Skeletal muscle tissue (tissue), 4 donors: ENCODE measurements around the gene FZD10. TPM values are rescaled to one million over a fixed set of nuclear protein-coding genes. Genes with fewer than 3 reads are reported as not detected.

Source experiments
- H3K27ac ChIP-seq: one replicate; pipeline ENCODE4 v1.7.0; 2013; ENCODE audit warnings: mild to moderate bottlenecking, low read depth, low read length, inconsistent platforms
- H3K27me3 ChIP-seq, 3 donors: one replicate each; pipeline ENCODE4 v1.7.0; 2013; ENCODE audit warnings: low read length in 3 of 3; ENCODE audit not compliant: control insufficient read depth in 3 of 3, insufficient read depth in 3 of 3
- H3K36me3 ChIP-seq, 3 donors: one replicate each; pipeline ENCODE4 v1.7.0; 2013; ENCODE audit warnings: low read length in 3 of 3; ENCODE audit not compliant: control insufficient read depth in 3 of 3, insufficient read depth in 3 of 3
- H3K4me1 ChIP-seq, 3 donors: one replicate each; pipeline ENCODE4 v1.7.0; 2013; ENCODE audit warnings: low read length in 3 of 3, mild to moderate bottlenecking in 3 of 3; ENCODE audit not compliant: control insufficient read depth in 3 of 3, insufficient read depth in 3 of 3
- H3K4me3 ChIP-seq, 3 donors: one replicate each; pipeline ENCODE4 v1.7.0; 2013; ENCODE audit warnings: low read length in 3 of 3
- H3K9ac ChIP-seq, 3 donors: one replicate each; pipeline ENCODE4 v1.7.0; 2013; ENCODE audit warnings: low read length in 3 of 3, mild to moderate bottlenecking in 3 of 3, moderate library complexity in 2 of 3, low read depth in 1 of 3
- H3K9me3 ChIP-seq, 3 donors: one replicate each; pipeline ENCODE4 v1.7.0; 2013; ENCODE audit warnings: low read length in 3 of 3; ENCODE audit not compliant: control insufficient read depth in 3 of 3
- total RNA-seq: library from RNA; depleted of rRNA; stranded (reverse); fragments of >200 nt; gene quantifications from one replicate; pipeline ENCODE4 v1.2.3, GENCODE V29; 2014
- donor health status: Osteomylitis.

The FZD10 gene
- total RNA-seq, 1 donor from 2014 or later: 5.7 TPM

DNA sequence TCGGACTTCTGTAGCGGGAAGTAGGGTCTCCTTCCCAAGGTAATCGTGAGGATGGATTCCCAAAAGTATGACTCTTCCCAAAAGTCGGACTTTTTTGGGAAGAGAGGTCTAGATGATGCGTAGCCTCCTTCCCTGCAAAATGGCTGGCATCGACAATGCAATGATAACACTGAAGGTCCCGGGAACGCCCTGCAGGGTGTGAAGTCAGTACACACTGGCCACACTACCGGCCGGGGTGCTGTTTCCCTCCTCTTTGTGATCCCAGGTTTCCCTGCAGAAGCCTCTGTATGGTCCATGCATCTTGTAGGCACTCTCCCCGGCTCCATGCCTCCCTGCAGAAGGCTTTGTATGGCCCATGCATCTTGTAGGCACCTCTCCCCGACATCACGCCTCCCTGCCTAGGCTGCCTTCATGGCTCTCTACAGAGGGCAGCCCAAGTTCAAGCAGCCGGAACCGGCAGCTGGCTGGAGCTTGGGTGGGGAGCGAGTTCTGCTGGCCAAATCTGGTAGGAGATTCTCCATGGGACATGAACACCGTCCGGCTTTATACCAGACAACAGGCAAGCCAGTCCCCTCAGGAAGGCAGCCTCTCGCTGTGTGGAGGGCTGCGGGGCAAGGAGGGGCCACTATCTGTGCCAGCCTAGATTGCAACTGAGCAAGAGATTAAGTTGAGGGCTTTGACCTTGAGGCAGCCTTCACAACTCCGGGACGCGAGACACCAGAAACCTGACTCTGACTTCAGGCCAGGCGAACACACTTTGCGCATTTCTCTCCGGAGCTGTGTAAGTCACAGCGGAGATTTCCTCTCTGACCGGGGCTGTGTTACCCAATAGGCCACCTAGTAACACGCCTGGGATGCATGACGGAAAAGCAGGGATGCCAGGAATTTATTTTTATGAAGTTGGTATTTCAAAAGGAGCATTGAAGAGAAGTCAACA is 23.5 kb downstream of the FZD10 start:
- no peak overlapping the region for H3K27ac ChIP-seq
- peaks cover 0 to 3% (median 0%) of the 10 kb centered on the region in 3 donors for H3K9me3 ChIP-seq
- H3K9ac ChIP-seq: no peak overlapping the region
- H3K36me3 ChIP-seq: no peaks in the 10 kb centered on the region
- H3K27me3 ChIP-seq: peaks cover 0 to 8% (median 5%) of the 10 kb centered on the region in 3 donors
- no peak overlapping the region for H3K4me3 ChIP-seq
- peaks cover 0 to 2% (median 0%) of the 10 kb centered on the region in 3 donors for H3K4me1 ChIP-seq

DNA sequence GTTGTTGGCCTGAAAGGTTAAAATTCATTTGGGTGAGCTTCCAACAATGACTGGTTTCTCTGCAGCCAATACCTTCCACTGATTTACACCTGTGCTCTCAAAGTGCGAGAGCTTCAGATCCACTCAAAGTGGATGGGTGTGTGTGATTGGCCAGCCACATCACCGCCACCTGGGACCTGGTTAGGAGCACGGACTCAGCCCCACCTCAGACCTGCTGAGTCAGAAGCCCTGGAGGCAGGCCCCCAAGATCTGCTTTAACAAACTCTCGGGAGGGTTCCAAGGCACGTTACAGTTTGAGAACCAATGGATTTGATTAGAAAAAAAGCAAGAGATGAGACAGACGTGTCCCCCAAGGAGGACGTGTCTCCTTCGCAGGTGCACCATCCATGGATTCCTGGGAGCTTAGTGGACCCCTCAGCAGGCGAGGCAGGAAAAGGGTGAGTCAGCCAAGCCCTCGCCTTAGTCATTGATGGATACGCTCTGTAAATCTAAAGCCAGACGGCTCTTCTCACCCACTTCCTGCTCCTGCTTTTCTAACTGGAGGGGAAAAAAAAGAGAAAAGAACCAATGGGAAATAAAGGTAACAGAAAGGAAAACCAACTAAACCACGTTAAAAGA is 24.5 kb downstream of the FZD10 start:
- Histone ChIP-seq H3K4me3 (no peak overlapping the region), H3K27me3 (peaks cover 0 to 8% (median 5%) of the 10 kb centered on the region in 3 donors), H3K4me1 (peaks cover 0 to 2% (median 0%) of the 10 kb centered on the region in 3 donors), H3K9ac (no peak overlapping the region), H3K9me3 (peaks cover 0 to under 1% (median 0%) of the 10 kb centered on the region in 3 donors), H3K36me3 (no peaks in the 10 kb centered on the region), H3K27ac (no peak overlapping the region)

DNA sequence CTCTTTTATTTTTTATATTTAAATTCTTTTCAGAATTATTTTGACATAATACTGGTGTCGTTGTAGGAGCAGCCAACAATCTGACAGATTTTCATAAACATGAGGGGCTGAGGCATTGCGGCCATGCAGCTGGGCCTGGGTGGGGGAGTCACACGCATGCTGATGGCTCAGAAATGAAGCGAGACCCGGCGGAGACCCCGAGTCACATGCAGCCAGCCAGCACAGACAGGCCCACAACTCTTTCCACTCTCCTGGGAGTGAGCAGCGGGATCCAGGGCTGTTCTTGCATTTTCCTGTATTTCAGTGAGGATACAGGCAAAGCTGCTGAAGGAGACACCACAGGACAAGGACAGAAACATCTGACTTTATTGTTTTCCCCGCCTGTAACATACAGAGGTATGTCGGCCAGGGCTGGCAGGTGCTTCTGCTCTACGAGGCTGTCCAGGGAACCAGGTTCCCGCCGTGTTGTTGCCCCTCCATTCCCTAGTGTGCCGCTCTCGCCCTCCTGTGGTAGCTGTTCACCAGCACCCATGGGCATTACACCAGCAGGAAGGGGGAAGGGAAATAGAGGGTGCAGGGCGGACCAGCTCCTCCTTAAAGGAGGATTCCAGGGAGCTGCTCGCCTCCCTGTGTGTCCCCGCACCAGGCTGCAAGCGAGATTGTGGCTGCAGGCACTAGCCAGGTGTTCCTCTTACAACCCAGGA is 30.5 kb downstream of the FZD10 start:
- peaks cover 0 to 9% (median 5%) of the 10 kb centered on the region in 3 donors for H3K27me3 ChIP-seq
- H3K9me3 ChIP-seq: no peaks in the 10 kb centered on the region
- H3K4me3 ChIP-seq: no peak overlapping the region
- no peaks in the 10 kb centered on the region for H3K36me3 ChIP-seq
- no peak overlapping the region for H3K9ac ChIP-seq
- no peaks in the 10 kb centered on the region for H3K4me1 ChIP-seq
- no peak overlapping the region for H3K27ac ChIP-seq

DNA sequence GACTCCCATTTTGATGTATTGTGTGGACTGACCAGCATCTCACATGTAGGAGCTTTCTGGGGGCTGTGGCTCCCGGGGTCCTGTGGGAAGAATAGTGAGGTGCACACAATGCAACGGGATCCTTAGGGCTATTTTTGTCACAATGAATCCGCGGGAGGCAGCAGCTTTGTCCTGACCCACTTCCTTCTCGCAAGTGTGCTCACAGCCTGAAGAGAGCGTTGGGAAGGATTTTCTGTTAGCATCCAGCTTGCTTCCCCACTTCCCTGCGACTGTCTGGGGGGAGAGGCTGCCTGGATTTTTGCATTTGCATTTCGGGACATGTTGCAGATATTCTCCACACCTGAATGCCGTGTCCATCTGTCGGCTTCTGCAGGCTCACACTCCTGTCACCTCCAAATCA is 31.9 kb downstream of the FZD10 start:
- Histone ChIP-seq H3K27ac (no peak overlapping the region), H3K27me3 (peaks cover 0 to 14% (median 5%) of the 10 kb centered on the region in 3 donors), H3K9me3 (no peaks in the 10 kb centered on the region), H3K4me3 (no peak overlapping the region), H3K9ac (no peak overlapping the region), H3K36me3 (no peaks in the 10 kb centered on the region), H3K4me1 (no peaks in the 10 kb centered on the region)

DNA sequence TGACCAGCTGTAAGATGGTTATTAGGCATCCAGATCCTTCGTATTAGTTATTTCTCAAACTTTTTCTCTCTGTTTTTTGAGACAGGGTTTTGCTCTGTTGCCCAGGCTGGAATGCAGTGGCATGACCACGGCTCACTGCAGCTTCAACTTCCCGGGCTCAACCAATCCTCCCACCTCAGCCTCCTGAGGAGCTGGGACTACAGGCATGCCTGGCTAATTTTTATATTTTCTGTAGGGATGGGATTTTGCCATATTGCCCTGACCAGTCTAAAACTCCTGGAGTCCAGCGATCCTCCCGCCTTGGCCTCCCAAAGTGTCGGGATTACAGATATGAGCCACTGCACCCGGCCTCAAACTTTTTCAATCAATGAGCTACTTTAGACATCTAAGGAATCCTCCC is 33.1 kb downstream of the FZD10 start:
- H3K4me3 ChIP-seq: no peak overlapping the region
- peaks cover 0 to 17% (median 5%) of the 10 kb centered on the region in 3 donors for H3K27me3 ChIP-seq
- H3K4me1 ChIP-seq: no peaks in the 10 kb centered on the region
- no peak overlapping the region for H3K27ac ChIP-seq
- H3K9ac ChIP-seq: no peak overlapping the region
- no peaks in the 10 kb centered on the region for H3K36me3 ChIP-seq
- H3K9me3 ChIP-seq: peaks cover 0 to 4% (median 0%) of the 10 kb centered on the region in 3 donors

DNA sequence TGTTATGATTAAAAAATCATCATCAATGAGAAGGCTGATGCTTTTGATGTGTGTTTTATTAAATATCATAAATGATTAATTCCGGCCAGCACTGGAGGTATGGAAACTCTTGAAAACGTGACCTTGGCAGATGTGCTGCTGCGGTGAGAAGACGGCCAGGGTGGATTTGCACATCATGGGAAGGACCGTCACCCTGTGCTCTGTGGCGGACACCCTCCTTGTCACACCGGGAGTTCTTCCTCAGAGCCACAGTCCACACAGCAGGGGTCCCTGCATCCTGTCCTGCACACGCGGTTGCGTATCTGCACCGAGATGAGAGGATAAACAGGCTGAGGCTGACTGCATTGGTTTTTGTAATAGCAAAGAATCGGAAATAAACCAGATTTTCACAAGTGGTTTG is 33.5 kb downstream of the FZD10 start:
- no peak overlapping the region for H3K4me3 ChIP-seq
- H3K27me3 ChIP-seq: peaks cover 0 to 17% (median 5%) of the 10 kb centered on the region in 3 donors
- no peaks in the 10 kb centered on the region for H3K4me1 ChIP-seq
- no peaks in the 10 kb centered on the region for H3K36me3 ChIP-seq
- no peak overlapping the region for H3K27ac ChIP-seq
- peaks cover 0 to 7% (median 0%) of the 10 kb centered on the region in 3 donors for H3K9me3 ChIP-seq
- H3K9ac ChIP-seq: no peak overlapping the region

DNA sequence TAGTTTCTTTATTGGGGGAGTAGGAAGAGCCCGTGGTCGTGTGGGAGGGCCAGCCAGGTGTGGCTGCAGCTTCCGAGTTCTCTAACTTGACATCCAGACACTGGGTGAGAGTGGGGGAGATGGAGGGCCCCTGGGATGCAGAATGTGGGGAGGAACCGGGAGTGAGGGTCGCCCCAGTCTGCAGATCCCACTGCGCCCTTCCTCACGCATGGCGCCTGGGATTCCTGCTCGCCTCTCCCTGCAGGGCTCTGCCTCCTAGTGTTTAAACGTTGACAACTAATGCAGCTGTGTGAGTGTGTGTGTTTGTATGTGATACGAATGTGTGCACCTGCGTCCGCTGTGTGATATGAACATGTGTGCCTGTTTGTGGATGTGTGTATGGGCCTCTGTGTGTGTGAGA is 34.6 kb downstream of the FZD10 start:
- Histone ChIP-seq H3K4me1 (no peaks in the 10 kb centered on the region), H3K4me3 (no peak overlapping the region), H3K9me3 (peaks cover 0 to 7% (median 0%) of the 10 kb centered on the region in 3 donors), H3K27ac (no peak overlapping the region), H3K27me3 (peaks cover 0 to 17% (median 5%) of the 10 kb centered on the region in 3 donors), H3K9ac (no peak overlapping the region), H3K36me3 (no peaks in the 10 kb centered on the region)

DNA sequence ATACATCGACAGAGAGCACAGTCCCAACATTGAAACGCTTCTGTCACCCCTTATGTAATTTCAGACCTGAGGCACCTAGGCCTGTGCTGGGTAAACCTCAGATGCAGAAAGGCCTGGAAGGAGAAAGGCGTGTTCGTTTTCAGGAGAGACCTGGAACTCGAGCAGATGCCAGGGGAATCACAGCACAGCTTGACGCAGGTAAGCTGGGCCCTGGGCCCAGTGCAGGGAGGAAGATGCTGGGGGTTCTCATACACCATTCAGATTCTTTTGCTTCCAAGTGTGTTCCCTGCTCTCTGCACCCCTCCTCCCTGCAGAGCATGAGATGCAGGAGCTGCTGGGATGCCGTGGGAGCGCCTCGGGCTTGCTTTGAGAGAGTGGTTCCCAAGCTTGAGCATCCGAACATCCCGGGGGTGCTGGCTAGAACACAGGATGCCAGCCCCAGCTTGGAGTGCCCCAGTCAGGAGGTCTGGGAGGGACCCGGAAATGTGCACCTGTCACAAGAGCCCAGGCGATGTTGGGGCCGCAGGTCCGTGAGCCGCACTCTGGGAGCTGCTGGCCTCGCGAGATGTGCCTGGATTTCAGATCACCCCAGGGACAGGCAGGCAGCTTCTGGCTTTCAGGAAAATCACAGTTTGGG is 35.9 kb downstream of the FZD10 start:
- no peaks in the 10 kb centered on the region for H3K4me1 ChIP-seq
- H3K27ac ChIP-seq: no peak overlapping the region
- no peaks in the 10 kb centered on the region for H3K36me3 ChIP-seq
- H3K27me3 ChIP-seq: peaks cover 0 to 13% (median 5%) of the 10 kb centered on the region in 3 donors
- no peak overlapping the region for H3K9ac ChIP-seq
- no peak overlapping the region for H3K4me3 ChIP-seq
- H3K9me3 ChIP-seq: peaks cover 0 to 7% (median 0%) of the 10 kb centered on the region in 3 donors

DNA sequence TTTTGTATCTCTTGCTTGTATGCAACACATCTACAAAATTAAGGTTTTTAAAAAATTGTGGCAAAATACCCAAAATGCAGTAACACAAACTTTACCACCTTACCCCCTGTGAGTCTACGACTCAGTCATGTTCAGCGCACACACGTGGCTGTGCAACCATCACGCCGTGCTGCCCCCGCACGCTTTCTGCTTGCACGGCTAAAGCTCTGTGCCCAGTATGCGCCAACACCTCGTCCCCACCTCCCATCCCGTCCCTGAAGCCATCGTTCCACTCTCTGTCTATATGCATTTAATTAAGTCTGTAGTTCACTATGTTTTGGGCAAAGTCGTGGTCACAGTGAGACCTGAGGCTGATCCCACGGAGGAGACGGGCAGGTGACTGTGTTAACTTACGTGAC is 36.4 kb downstream of the FZD10 start:
- Histone ChIP-seq H3K9ac (no peak overlapping the region), H3K4me3 (no peak overlapping the region), H3K27ac (no peak overlapping the region), H3K4me1 (no peaks in the 10 kb centered on the region), H3K36me3 (no peaks in the 10 kb centered on the region), H3K27me3 (peaks cover 0 to 13% (median 5%) of the 10 kb centered on the region in 3 donors), H3K9me3 (peaks cover 0 to 7% (median 0%) of the 10 kb centered on the region in 3 donors)
